Fibroblast of mammary gland (primary cell): ENCODE data around the gene TBC1D1.

ENCODE experiments used
- DNase-seq: peaks from one replicate; pipeline ENCODE4 v3.0.0-alpha.2; 2010; ENCODE audit warnings: low read depth
- H3K4me3 ChIP-seq: 2 replicates; pipeline ENCODE4 v1.5.1; 2011; ENCODE audit warnings: low read depth, mild to moderate bottlenecking, low read length, moderate library complexity; ENCODE audit not compliant: control insufficient read depth
- CTCF ChIP-seq: conservative IDR thresholded peaks from 2 replicates; pipeline ENCODE4 v1.5.1; 2011; ENCODE audit warnings: low read depth, low read length, inconsistent platforms; ENCODE audit not compliant: control insufficient read depth, insufficient read depth

The TBC1D1 gene

GRCh38 chr4:37890801-37891259 lies at the start of gene TBC1D1:
Gene TBC1D1 (plus strand): TSS chr4:37891084. CDS start chr4:37902096, 11,012 bp downstream.
- no peak for TF ChIP-seq CTCF
- peak within 1 kb of the TSS; percentile 57 for H3K4me3 ChIP-seq
- DNase-seq: no peak

DNA sequence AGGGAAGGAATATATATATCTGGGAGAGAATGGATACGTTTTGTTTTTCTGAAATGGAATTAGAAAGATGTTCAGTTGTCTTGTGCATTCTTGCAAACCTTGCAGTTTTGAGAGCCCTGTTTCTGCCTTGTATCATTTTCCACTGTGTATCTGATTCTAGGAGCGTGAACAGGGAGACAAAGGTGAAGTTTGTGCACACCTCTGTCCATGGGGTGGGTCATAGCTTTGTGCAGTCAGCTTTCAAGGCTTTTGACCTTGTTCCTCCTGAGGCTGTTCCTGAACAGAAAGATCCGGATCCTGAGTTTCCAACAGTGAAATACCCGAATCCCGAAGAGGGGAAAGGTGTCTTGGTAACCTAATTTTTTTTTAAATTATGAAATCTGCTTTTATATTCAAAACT lies 46.7 kb upstream of the TBC1D1 start:
- TF ChIP-seq CTCF: no peak
- H3K4me3 ChIP-seq: no peak overlapping the region
- no peak for DNase-seq

DNA sequence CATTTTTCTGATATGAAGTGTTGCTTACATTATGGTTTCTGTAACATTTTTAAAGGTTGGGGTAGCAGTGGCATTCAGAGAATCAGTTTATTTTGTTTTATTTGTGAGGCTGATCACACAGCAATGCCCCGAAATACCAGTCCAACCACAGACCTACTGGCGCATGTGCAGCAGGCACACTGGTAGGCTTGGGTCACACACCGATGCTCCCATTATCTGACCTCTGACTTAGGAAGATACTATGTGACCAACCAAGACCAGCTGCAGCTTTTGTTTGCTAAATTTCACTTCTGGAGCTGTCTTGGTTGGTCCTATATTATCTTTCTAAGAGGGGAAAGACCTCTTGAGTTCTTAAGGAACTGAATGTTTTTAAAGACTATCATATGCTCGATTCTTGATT lies 45.7 kb upstream of the TBC1D1 start:
- DNase-seq: no peak
- no peak for TF ChIP-seq CTCF
- H3K4me3 ChIP-seq: no peak overlapping the region

- TF ChIP-seq CTCF: no peak
- H3K4me3 ChIP-seq: no peak overlapping the region
- DNase-seq: no peak
Measured at GRCh38 chr4:37847311-37847884, 43.5 kb upstream of the TBC1D1 start.

GRCh38 chr4:37852376-37852775 lies 38.5 kb upstream of the TBC1D1 start:
- TF ChIP-seq CTCF: no peak
- H3K4me3 ChIP-seq: no peak overlapping the region
- DNase-seq: no peak

DNA sequence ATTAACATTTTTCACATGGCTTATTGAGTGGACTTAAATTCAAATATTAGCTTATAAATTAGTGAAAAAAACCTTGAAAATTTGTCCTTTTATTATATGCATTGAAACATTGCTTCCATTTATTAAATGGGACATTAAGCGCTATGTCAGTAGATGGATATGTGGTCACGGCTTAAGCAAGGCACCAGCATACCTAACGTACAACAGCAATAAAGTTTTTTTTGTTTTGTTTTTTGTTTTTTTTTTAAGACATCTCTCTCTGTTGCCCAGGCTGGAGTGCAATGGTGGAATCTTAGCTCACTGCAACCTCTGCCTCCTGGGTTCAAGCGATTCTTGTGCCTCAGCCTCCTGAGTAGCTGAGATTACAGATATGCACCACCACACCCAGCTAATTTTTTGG lies 32.8 kb upstream of the TBC1D1 start:
- H3K4me3 ChIP-seq: no peak overlapping the region
- no peak for DNase-seq
- no peak for TF ChIP-seq CTCF

DNA sequence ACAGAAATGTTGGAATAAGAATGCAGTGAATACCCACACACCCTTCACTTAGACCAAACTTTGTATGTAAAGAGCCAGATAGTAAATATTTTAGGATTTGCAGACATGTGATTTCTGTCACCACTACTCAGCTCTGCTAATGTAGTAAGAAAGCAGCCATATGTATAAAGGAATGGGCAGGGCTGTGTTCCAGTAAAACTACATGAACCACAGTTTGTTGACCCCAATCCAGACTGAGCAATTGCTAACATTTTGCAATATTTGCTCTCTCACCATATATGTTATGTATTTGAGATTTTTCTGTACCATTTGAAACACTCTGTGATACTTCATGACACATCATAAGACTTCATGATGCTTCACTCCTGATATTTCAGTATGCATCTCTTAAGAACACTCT lies 32.0 kb upstream of the TBC1D1 start:
- DNase-seq: peak; percentile 7
- no peak for TF ChIP-seq CTCF

More for the DNA sequence above, 32.0 kb upstream of the TBC1D1 start:
- H3K4me3 ChIP-seq: no peak overlapping the region
